Muscle layer of duodenum (tissue), 2 donors: ENCODE results near the gene LEMD1.
"Not testable (repeated sequence)": the region's sequence is repeated elsewhere in the genome, so short reads cannot be mapped to it uniquely, and the experiment has no call there.

Source experiments
- H3K27ac ChIP-seq: one replicate; pipeline ENCODE4 v1.7.0; 2013; ENCODE audit warnings: mild to moderate bottlenecking, low read length
- H3K27me3 ChIP-seq: one replicate; pipeline ENCODE4 v1.7.0; 2013; ENCODE audit warnings: low read depth, mild to moderate bottlenecking, control low read depth, low read length
- H3K36me3 ChIP-seq, 2 donors: one replicate each; pipeline ENCODE4 v1.7.0; 2013; ENCODE audit warnings: low read length in 2 of 2, control low read depth in 1 of 2, mild to moderate bottlenecking in 1 of 2; ENCODE audit not compliant: insufficient read depth in 2 of 2, control insufficient read depth in 1 of 2
- H3K4me1 ChIP-seq, 2 donors: one replicate each; pipeline ENCODE4 v1.7.0; 2013; ENCODE audit warnings: low read length in 2 of 2, mild to moderate bottlenecking in 2 of 2, control low read depth in 1 of 2, moderate library complexity in 1 of 2; ENCODE audit not compliant: insufficient read depth in 2 of 2, control insufficient read depth in 1 of 2
- H3K4me3 ChIP-seq, 2 donors: one replicate each; pipeline ENCODE4 v1.7.0; 2013; ENCODE audit warnings: low read length in 2 of 2, low read depth in 1 of 2, mild to moderate bottlenecking in 1 of 2
- H3K9me3 ChIP-seq, 2 donors: one replicate each; pipeline ENCODE4 v1.7.0; 2013; ENCODE audit warnings: low read length in 2 of 2, control low read depth in 1 of 2, mild to moderate bottlenecking in 1 of 2; ENCODE audit not compliant: control insufficient read depth in 1 of 2
- donor health status: healthy.

The LEMD1 gene

GRCh38 chr1:205391386-205391785, 30.5 kb downstream of the LEMD1 start:
- no peak overlapping the region for H3K4me3 ChIP-seq
- no peaks in the 10 kb centered on the region for H3K9me3 ChIP-seq
- H3K36me3 ChIP-seq, result no peaks in the 10 kb centered on the region
- no peaks in the 10 kb centered on the region for H3K4me1 ChIP-seq
- no peak overlapping the region for H3K27ac ChIP-seq
- H3K27me3 ChIP-seq, result no peaks in the 10 kb centered on the region

- H3K27me3 ChIP-seq, result no peaks in the 10 kb centered on the region
- no peak overlapping the region for H3K27ac ChIP-seq
- no peaks in the 10 kb centered on the region for H3K36me3 ChIP-seq
- no peaks in the 10 kb centered on the region for H3K9me3 ChIP-seq
- peaks cover 0 to 4% of the 10 kb centered on the region in 2 donors for H3K4me1 ChIP-seq
- H3K4me3 ChIP-seq, result no peak overlapping the region
Observed at GRCh38 chr1:205387845-205388244, 34.0 kb downstream of the LEMD1 start.

- not testable (repeated sequence) for H3K27ac ChIP-seq, H3K4me3 ChIP-seq, H3K27me3 ChIP-seq, H3K36me3 ChIP-seq, H3K4me1 ChIP-seq, H3K9me3 ChIP-seq
Observed at GRCh38 chr1:205382990-205383389, 38.9 kb downstream of the LEMD1 start.

- Histone ChIP-seq H3K27me3 (no peaks in the 10 kb centered on the region), H3K4me1 (peaks cover 0 to 4% of the 10 kb centered on the region in 2 donors), H3K4me3 (no peak overlapping the region), H3K9me3 (no peaks in the 10 kb centered on the region), H3K36me3 (no peaks in the 10 kb centered on the region), H3K27ac (no peak overlapping the region)
Observed at GRCh38 chr1:205382561-205382960, 39.3 kb downstream of the LEMD1 start.

- Histone ChIP-seq H3K27me3 (no peaks in the 10 kb centered on the region), H3K27ac (no peak overlapping the region), H3K9me3 (no peaks in the 10 kb centered on the region), H3K4me3 (no peak overlapping the region), H3K36me3 (no peaks in the 10 kb centered on the region), H3K4me1 (peaks cover 0 to 4% of the 10 kb centered on the region in 2 donors)
Observed at GRCh38 chr1:205381305-205381704, 40.6 kb downstream of the LEMD1 start.

- H3K27ac ChIP-seq, result no peak overlapping the region
- no peak overlapping the region for H3K4me3 ChIP-seq
- no peaks in the 10 kb centered on the region for H3K36me3 ChIP-seq
- no peaks in the 10 kb centered on the region for H3K27me3 ChIP-seq
- H3K4me1 ChIP-seq, result peaks cover 0 to 7% of the 10 kb centered on the region in 2 donors
- H3K9me3 ChIP-seq, result no peaks in the 10 kb centered on the region
Observed at GRCh38 chr1:205380882-205381281, 41.0 kb downstream of the LEMD1 start.

GRCh38 chr1:205379056-205379455, 42.8 kb downstream of the LEMD1 start:
- Histone ChIP-seq H3K4me1 (peaks cover 0 to 7% of the 10 kb centered on the region in 2 donors), H3K27me3 (no peaks in the 10 kb centered on the region), H3K4me3 (no peak overlapping the region), H3K36me3 (no peaks in the 10 kb centered on the region), H3K27ac (no peak overlapping the region), H3K9me3 (no peaks in the 10 kb centered on the region)

- Histone ChIP-seq H3K27ac (no peak overlapping the region), H3K36me3 (no peaks in the 10 kb centered on the region), H3K4me3 (no peak overlapping the region), H3K27me3 (peaks cover 3% of the 10 kb centered on the region), H3K9me3 (no peaks in the 10 kb centered on the region), H3K4me1 (peaks cover 0 to 12% of the 10 kb centered on the region in 2 donors)
Observed at GRCh38 chr1:205377355-205377754, 44.5 kb downstream of the LEMD1 start.

- Histone ChIP-seq H3K4me1 (peaks cover 0 to 12% of the 10 kb centered on the region in 2 donors), H3K9me3 (no peaks in the 10 kb centered on the region), H3K4me3 (no peak overlapping the region), H3K27me3 (peaks cover 3% of the 10 kb centered on the region), H3K36me3 (no peaks in the 10 kb centered on the region), H3K27ac (no peak overlapping the region)
Observed at GRCh38 chr1:205376739-205377138, 45.1 kb downstream of the LEMD1 start.

GRCh38 chr1:205375835-205376545, 45.9 kb downstream of the LEMD1 start:
- no peak overlapping the region for H3K4me3 ChIP-seq
- H3K27ac ChIP-seq, result no peak overlapping the region
- peaks cover 3% of the 10 kb centered on the region for H3K27me3 ChIP-seq
- H3K9me3 ChIP-seq, result no peaks in the 10 kb centered on the region
- peaks cover 0 to 12% of the 10 kb centered on the region in 2 donors for H3K4me1 ChIP-seq
- no peaks in the 10 kb centered on the region for H3K36me3 ChIP-seq

GRCh38 chr1:205374210-205375078, 47.4 kb downstream of the LEMD1 start:
- no peak overlapping the region for H3K27ac ChIP-seq
- peaks cover 0 to 12% of the 10 kb centered on the region in 2 donors for H3K4me1 ChIP-seq
- no peaks in the 10 kb centered on the region for H3K36me3 ChIP-seq
- H3K27me3 ChIP-seq, result peaks cover 3% of the 10 kb centered on the region
- no peak overlapping the region for H3K4me3 ChIP-seq
- H3K9me3 ChIP-seq, result no peaks in the 10 kb centered on the region
